H9 (cell line): ENCODE results near the gene ZDHHC23. TPM values are rescaled to one million over a fixed set of nuclear protein-coding genes. Genes with fewer than 3 reads are reported as not detected.

Experiments used
- DNase-seq: peaks from one replicate; pipeline ENCODE4 v3.0.0-alpha.2; 2017
- H2AFZ ChIP-seq: one replicate; pipeline ENCODE4 v1.6.1; 2013; ENCODE audit warnings: mild to moderate bottlenecking, low read length, control low read depth, moderate library complexity
- H2AK5ac ChIP-seq: 2 replicates; pipeline ENCODE4 v1.6.1; 2013; ENCODE audit warnings: low read length, control low read depth, mixed read lengths; ENCODE audit not compliant: insufficient read length
- H2BK120ac ChIP-seq: one replicate; pipeline ENCODE4 v1.6.1; 2013; ENCODE audit warnings: low read depth, mild to moderate bottlenecking, low read length, control low read depth, inconsistent platforms; ENCODE audit not compliant: poor library complexity, severe bottlenecking
- H2BK12ac ChIP-seq: 2 replicates; pipeline ENCODE4 v1.6.1; 2013; ENCODE audit warnings: low read length, control low read depth, mixed read lengths, low read depth; ENCODE audit not compliant: insufficient read length
- H2BK15ac ChIP-seq: 2 replicates; pipeline ENCODE4 v1.6.1; 2013; ENCODE audit warnings: low read depth, low read length, control low read depth
- H2BK20ac ChIP-seq: one replicate; pipeline ENCODE4 v1.6.1; 2013; ENCODE audit warnings: low read depth, mild to moderate bottlenecking, low read length, control low read depth, inconsistent platforms; ENCODE audit not compliant: poor library complexity, severe bottlenecking
- H2BK5ac ChIP-seq: 2 replicates; pipeline ENCODE4 v1.6.1; 2013; ENCODE audit warnings: low read length, control low read depth, mixed read lengths; ENCODE audit not compliant: insufficient read length
- H3K14ac ChIP-seq: 2 replicates; pipeline ENCODE4 v1.6.1; 2013; ENCODE audit warnings: low read length, control low read depth; ENCODE audit not compliant: insufficient read depth
- H3K18ac ChIP-seq: 2 replicates; pipeline ENCODE4 v1.6.1; 2013; ENCODE audit warnings: low read depth, mild to moderate bottlenecking, mixed read lengths, low read length, control low read depth; ENCODE audit not compliant: insufficient read length
- H3K23ac ChIP-seq: 2 replicates; pipeline ENCODE4 v1.6.1; 2013; ENCODE audit warnings: low read length, control low read depth, mixed read lengths, low read depth; ENCODE audit not compliant: insufficient read length
- H3K23me2 ChIP-seq: 2 replicates; pipeline ENCODE4 v1.6.1; 2013; ENCODE audit warnings: low read depth, mild to moderate bottlenecking, mixed read lengths, low read length, control low read depth; ENCODE audit not compliant: insufficient read length, poor library complexity, severe bottlenecking
- H3K27ac ChIP-seq: 2 replicates; pipeline ENCODE4 v1.5.1; 2013; ENCODE audit warnings: low read length, control low read depth, mixed read lengths, low read depth; ENCODE audit not compliant: insufficient read length
- H3K27me3 ChIP-seq: 2 replicates; pipeline ENCODE4 v1.6.1; 2013; ENCODE audit warnings: low read length, control low read depth, inconsistent platforms; ENCODE audit not compliant: insufficient read depth
- H3K4ac ChIP-seq: 2 replicates; pipeline ENCODE4 v1.6.1; 2013; ENCODE audit warnings: low read depth, mild to moderate bottlenecking, control low read depth, inconsistent platforms, low read length, moderate library complexity
- H3K4me1 ChIP-seq: 2 replicates; pipeline ENCODE4 v1.6.1; 2013; ENCODE audit warnings: low read length, control low read depth, inconsistent platforms; ENCODE audit not compliant: insufficient read depth
- H3K4me2 ChIP-seq: 2 replicates; pipeline ENCODE4 v1.6.1; 2013; ENCODE audit warnings: low read length, control low read depth, mixed read lengths; ENCODE audit not compliant: insufficient read length, insufficient read depth
- H3K56ac ChIP-seq: 2 replicates; pipeline ENCODE4 v1.6.1; 2013; ENCODE audit warnings: low read depth, mild to moderate bottlenecking, mixed read lengths, low read length, control low read depth; ENCODE audit not compliant: insufficient read length
- H3K79me1 ChIP-seq: 2 replicates; pipeline ENCODE4 v1.6.1; 2013; ENCODE audit warnings: low read depth, mild to moderate bottlenecking, moderate library complexity, low read length, control low read depth, inconsistent platforms; ENCODE audit not compliant: insufficient read depth, poor library complexity, severe bottlenecking
- H3K79me2 ChIP-seq: 2 replicates; pipeline ENCODE4 v1.6.1; 2013; ENCODE audit warnings: low read length, control low read depth, inconsistent platforms; ENCODE audit not compliant: insufficient read depth
- H3K9ac ChIP-seq: 2 replicates; pipeline ENCODE4 v1.6.1; 2013; ENCODE audit warnings: low read length, control low read depth, mixed read lengths; ENCODE audit not compliant: insufficient read length; ENCODE audit errors: extremely low read depth
- H3K9me3 ChIP-seq: one replicate; pipeline ENCODE4 v1.6.1; 2013; ENCODE audit warnings: low read depth, low read length, inconsistent platforms; ENCODE audit not compliant: control insufficient read depth
- H3T11ph ChIP-seq: one replicate; pipeline ENCODE4 v1.6.1; 2013; ENCODE audit warnings: mild to moderate bottlenecking, low read length, control low read depth, inconsistent platforms
- H4K20me1 ChIP-seq: one replicate; pipeline ENCODE4 v1.6.1; 2013; ENCODE audit not compliant: control insufficient read depth, insufficient read length, insufficient read depth
- H4K5ac ChIP-seq: 2 replicates; pipeline ENCODE4 v1.6.1; 2013; ENCODE audit warnings: low read depth, mild to moderate bottlenecking, mixed read lengths, low read length, control low read depth; ENCODE audit not compliant: insufficient read length
- H4K8ac ChIP-seq: replicated peaks from 2 replicates; pipeline ENCODE4 v1.6.1; 2013; ENCODE audit warnings: low read length, control low read depth, mixed read lengths, low read depth; ENCODE audit not compliant: insufficient read length
- H4K91ac ChIP-seq: 2 replicates; pipeline ENCODE4 v1.6.1; 2013; ENCODE audit warnings: low read depth, mild to moderate bottlenecking, moderate library complexity, mixed read lengths, low read length, control low read depth; ENCODE audit not compliant: insufficient read length
- H3K27ac Mint-ChIP-seq, 3 experiments: 2 replicates in 2 of 3; 3 replicates in 1 of 3; pipeline ENCODE4 v1.8.0; 2020 to 2021; ENCODE audit warnings: mixed read lengths in 3 of 3, mild to moderate bottlenecking in 1 of 3, moderate library complexity in 1 of 3
- H3K27me3 Mint-ChIP-seq: 2 replicates; pipeline ENCODE4 v1.8.0; 2021; ENCODE audit warnings: low read depth, mild to moderate bottlenecking, moderate library complexity, mixed read lengths
- H3K36me3 Mint-ChIP-seq, 3 experiments: 2 replicates in 2 of 3; 3 replicates in 1 of 3; pipeline ENCODE4 v1.8.0; 2020 to 2021; ENCODE audit warnings: low read depth in 3 of 3, mixed read lengths in 3 of 3; ENCODE audit not compliant: insufficient read depth in 1 of 3
- H3K4me1 Mint-ChIP-seq, 2 experiments: 2 replicates each; pipeline ENCODE4 v1.8.0; 2020; ENCODE audit warnings: mixed read lengths in 2 of 2
- H3K4me3 Mint-ChIP-seq, 2 experiments: 2 replicates in 1 of 2; 3 replicates in 1 of 2; pipeline ENCODE4 v1.8.0; 2020 to 2021; ENCODE audit warnings: mild to moderate bottlenecking in 2 of 2, mixed read lengths in 2 of 2, moderate library complexity in 1 of 2
- H3K9me3 Mint-ChIP-seq, 2 experiments: 2 replicates in 1 of 2; 3 replicates in 1 of 2; pipeline ENCODE4 v1.8.0; 2020; ENCODE audit warnings: mild to moderate bottlenecking in 2 of 2, mixed read lengths in 2 of 2, moderate library complexity in 1 of 2
- CTCF ChIP-seq: fragments of 200-600 bp; sonication (generic); conservative IDR thresholded peaks from 3 replicates; pipeline ENCODE4 v1.8.0; 2021; ENCODE audit warnings: antibody characterized with exemption, mild to moderate bottlenecking
- WGBS: extraction: QIAGEN DNeasy Blood & Tissue Kit; methylation state at CpG from one replicate; pipeline ENCODE4 v1.1.7; 2013; ENCODE audit warnings: missing lambda C conversion rate, low lambda C conversion rate, mixed read lengths; ENCODE audit not compliant: insufficient read length; ENCODE audit errors: extremely low coverage; 5-methylcytosine and 5-hydroxymethylcytosine counted together
- total RNA-seq: library from RNA; stranded (reverse); gene quantifications from 2 replicates; pipeline ENCODE4 v1.2.1, GENCODE V29; 2021

Gene ZDHHC23
- total RNA-seq, 1 experiment from 2014 or later: 25.2 TPM

DNA sequence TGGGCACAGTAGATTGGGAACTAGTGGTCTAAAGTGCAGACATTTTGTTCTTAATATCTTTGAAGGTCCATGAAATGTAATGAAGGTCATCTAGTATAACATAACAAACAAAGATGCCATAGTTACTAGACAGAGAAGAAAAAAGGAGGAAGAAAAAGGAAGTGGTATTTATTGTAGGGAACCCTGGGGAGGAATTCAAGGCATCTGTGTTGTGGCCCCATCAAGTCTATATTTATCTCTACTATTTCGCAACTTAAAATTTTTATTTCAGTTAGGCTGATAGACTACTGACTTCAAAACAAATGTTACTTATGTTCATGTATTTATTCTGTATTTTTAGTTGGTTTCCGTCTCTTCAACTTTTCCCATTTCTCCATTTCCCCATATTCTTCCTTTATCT lies 48.9 kb upstream of the ZDHHC23 start:
- Histone ChIP-seq H3K79me1 (no peaks in the 10 kb centered on the region), H3K27me3 (no peaks in the 10 kb centered on the region), H3K4me1 (no peaks in the 10 kb centered on the region), H2BK20ac (no peak overlapping the region), H3K9ac (no peak overlapping the region), H3K23me2 (no peaks in the 10 kb centered on the region), H3K56ac (no peak overlapping the region), H3K27ac (no peak overlapping the region), H2AFZ (no peak overlapping the region), H4K91ac (no peak overlapping the region), H3K9me3 (no peaks in the 10 kb centered on the region), H2BK5ac (no peak overlapping the region), H3K14ac (no peak overlapping the region), H4K5ac (no peak overlapping the region), H2BK15ac (no peak overlapping the region), H4K20me1 (no peaks in the 10 kb centered on the region), H3K18ac (no peak overlapping the region), H4K8ac (no peak overlapping the region), H3K4me2 (no peak overlapping the region), H2BK12ac (no peak overlapping the region), H3K4ac (no peak overlapping the region), H3T11ph (no peak overlapping the region), H3K23ac (no peak overlapping the region), H2AK5ac (no peak overlapping the region), H3K79me2 (no peaks in the 10 kb centered on the region), H2BK120ac (no peak overlapping the region)
- Mint-ChIP-seq H3K27ac (no peak overlapping the region), H3K36me3 (0 out of 7 replicates have a peak, but pooled peaks cover 0 to under 1% (median 0%) of the 10 kb centered on the region in 3 experiments), H3K4me1 (peaks cover 9 to 12% of the 10 kb centered on the region in 2 experiments), H3K4me3 (no peak overlapping the region), H3K9me3 (no peaks in the 10 kb centered on the region), H3K27me3 (no peaks in the 10 kb centered on the region)
- no peak for TF ChIP-seq CTCF
- WGBS: no CpG with 5 or more reads among the region's 2 CpGs
- no peak for DNase-seq
